Osteocyte (in vitro differentiated cells): ENCODE results near the gene LRIT2. TPM values are rescaled to one million over a fixed set of nuclear protein-coding genes. Genes with fewer than 3 reads are reported as not detected.
A peak's percentile ranks its signal among the peaks of the same experiment; 100 is the strongest.

ENCODE experiments used
- DNase-seq: peaks from one replicate; pipeline ENCODE4 v3.0.0; 2021; ENCODE audit warnings: mixed read lengths; ENCODE audit not compliant: unreplicated experiment; ENCODE audit errors: extremely low spot score
- H3K27ac Mint-ChIP-seq: one replicate; pipeline ENCODE4 v1.8.0; 2021; ENCODE audit warnings: mild to moderate bottlenecking, mixed read lengths; ENCODE audit not compliant: unreplicated experiment
- H3K27me3 Mint-ChIP-seq: one replicate; pipeline ENCODE4 v1.8.0; 2021; ENCODE audit warnings: mixed read lengths; ENCODE audit not compliant: unreplicated experiment
- H3K36me3 Mint-ChIP-seq: one replicate; pipeline ENCODE4 v1.8.0; 2021; ENCODE audit warnings: mixed read lengths; ENCODE audit not compliant: unreplicated experiment
- H3K4me1 Mint-ChIP-seq: one replicate; pipeline ENCODE4 v1.8.0; 2021; ENCODE audit warnings: mixed read lengths; ENCODE audit not compliant: unreplicated experiment
- H3K4me3 Mint-ChIP-seq: one replicate; pipeline ENCODE4 v1.8.0; 2021; ENCODE audit warnings: mild to moderate bottlenecking, moderate library complexity, mixed read lengths; ENCODE audit not compliant: unreplicated experiment
- H3K9me3 Mint-ChIP-seq: one replicate; pipeline ENCODE4 v1.8.0; 2021; ENCODE audit warnings: mixed read lengths; ENCODE audit not compliant: unreplicated experiment
- CTCF ChIP-seq: fragments of 200-600 bp; sonication (generic); IDR thresholded peaks from 2 replicates; pipeline ENCODE4 v1.5.0; 2021; ENCODE audit warnings: antibody characterized with exemption, mild to moderate bottlenecking, moderate library complexity
- total RNA-seq: library from RNA; stranded (reverse); gene quantifications from 2 replicates; pipeline ENCODE4 v1.2.1, GENCODE V29; 2021

LRIT2 gene
- total RNA-seq, 1 donor from 2014 or later: not detected

DNA sequence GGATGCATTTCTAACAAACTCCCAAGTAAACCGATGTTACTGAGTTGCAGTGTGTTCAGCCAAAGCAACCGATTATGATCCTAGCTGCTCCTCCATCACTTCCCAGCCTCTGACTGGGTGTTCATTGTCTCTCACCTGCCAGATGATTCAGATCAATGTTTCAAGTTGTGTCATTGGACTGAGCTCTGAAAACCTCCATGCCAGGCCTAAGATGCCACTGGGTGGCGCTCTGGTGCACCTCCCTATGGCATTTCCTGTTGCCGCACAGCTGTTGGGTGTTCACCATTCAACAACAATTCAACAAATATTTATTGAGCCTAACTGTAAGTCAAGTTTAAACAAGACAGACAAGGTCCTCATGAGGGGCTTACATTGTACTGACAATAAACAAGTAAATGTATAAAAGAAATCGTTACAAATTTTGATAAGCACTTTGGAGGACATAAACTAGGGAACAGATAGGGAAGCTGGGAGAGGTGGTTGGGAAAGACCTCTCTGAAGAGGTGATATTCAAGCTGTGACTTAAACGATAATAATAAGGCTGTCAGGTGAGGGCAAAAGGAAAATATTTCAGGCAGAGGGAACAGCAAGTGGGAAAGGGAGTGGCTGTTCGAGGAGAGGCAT, 42.3 kb upstream of the LRIT2 start:
- TF ChIP-seq CTCF: peak; percentile 58
- no peaks in the 10 kb centered on the region for H3K36me3 Mint-ChIP-seq
- peaks cover 15% of the 10 kb centered on the region for H3K27me3 Mint-ChIP-seq
- no peak overlapping the region for H3K27ac Mint-ChIP-seq
- no peaks in the 10 kb centered on the region for H3K9me3 Mint-ChIP-seq
- peak; percentile 82 for DNase-seq
- H3K4me3 Mint-ChIP-seq: no peak overlapping the region
- no peaks in the 10 kb centered on the region for H3K4me1 Mint-ChIP-seq

DNA sequence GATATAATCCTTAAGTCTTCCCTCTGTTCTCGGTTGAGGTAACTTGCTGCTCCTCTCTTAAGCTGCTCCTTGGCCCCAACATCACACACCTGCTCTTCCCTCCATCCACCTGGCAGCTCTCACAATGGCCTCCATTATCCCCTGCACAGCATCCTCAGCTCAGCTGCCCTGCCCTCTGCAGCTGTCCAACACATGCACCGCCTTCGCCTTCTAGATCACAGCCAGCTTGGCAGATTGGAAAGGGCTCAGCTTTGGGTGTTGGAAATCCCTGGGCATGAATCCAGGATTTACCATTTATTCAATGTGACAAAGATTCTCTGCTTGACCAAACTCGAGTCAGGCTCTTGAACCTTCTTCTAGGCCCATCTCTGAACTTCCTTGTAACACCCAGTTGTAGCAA, 40.1 kb upstream of the LRIT2 start:
- Mint-ChIP-seq H3K36me3 (no peaks in the 10 kb centered on the region), H3K4me3 (no peak overlapping the region), H3K27ac (no peak overlapping the region), H3K9me3 (no peaks in the 10 kb centered on the region), H3K27me3 (peaks cover 8% of the 10 kb centered on the region), H3K4me1 (no peaks in the 10 kb centered on the region)
- no peak for TF ChIP-seq CTCF
- peak; percentile 40 for DNase-seq

DNA sequence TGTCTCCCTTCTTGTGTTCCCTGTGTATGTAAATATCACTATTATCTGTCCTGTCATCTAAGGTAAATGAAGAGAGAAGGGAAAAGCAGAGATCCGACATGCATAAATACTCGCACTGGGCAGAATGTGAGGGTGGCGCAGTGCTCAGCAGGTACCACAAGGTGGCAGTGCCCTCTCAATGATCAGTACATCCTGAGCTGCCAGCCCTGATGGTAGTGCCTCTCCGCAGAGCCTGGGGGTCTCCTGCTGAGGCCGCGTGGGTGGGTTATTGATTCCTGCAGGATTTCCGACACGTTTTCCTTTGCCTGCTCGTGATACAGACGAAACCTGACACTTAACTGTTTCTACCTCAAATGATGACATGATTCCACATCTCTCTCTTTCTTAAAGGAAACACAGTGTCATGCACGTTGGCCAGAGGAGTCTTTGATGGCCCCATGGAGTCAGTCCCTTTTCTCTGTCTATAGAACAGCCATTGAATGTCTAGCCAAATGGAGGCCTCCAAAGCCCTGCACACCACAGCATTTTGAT, 39.3 kb upstream of the LRIT2 start:
- DNase-seq: peak; percentile 87

DNA sequence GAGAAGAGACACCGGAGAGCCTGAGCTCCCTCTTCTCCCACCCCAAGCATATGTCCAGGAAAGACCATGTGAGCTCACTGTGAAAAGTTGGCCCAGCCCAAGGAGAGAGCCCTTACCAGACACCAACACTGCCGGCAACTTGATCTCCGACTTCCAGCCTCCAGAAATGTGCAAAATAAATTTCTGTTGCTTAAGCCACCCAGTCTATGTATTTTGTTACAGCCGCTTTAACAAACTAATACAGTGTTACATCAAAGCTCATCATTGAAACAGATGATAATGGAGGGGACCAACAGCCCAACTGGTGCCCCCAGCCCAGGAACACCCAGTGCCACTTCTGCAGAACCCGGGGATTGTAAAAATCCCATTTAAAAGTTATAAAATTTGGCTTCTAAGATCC, 38.4 kb upstream of the LRIT2 start:
- no peaks in the 10 kb centered on the region for H3K9me3 Mint-ChIP-seq
- H3K4me3 Mint-ChIP-seq: no peak overlapping the region
- DNase-seq: peak; percentile 64
- no peak overlapping the region for H3K27ac Mint-ChIP-seq
- peaks cover 6% of the 10 kb centered on the region for H3K27me3 Mint-ChIP-seq
- TF ChIP-seq CTCF: no peak
- H3K4me1 Mint-ChIP-seq: no peaks in the 10 kb centered on the region
- no peaks in the 10 kb centered on the region for H3K36me3 Mint-ChIP-seq

More for the DNA sequence above, 39.3 kb upstream of the LRIT2 start:
- no peak overlapping the region for H3K27ac Mint-ChIP-seq
- H3K9me3 Mint-ChIP-seq: no peaks in the 10 kb centered on the region
- no peaks in the 10 kb centered on the region for H3K4me1 Mint-ChIP-seq
- peak; percentile 97 for TF ChIP-seq CTCF
- no peak overlapping the region for H3K4me3 Mint-ChIP-seq
- no peaks in the 10 kb centered on the region for H3K36me3 Mint-ChIP-seq
- H3K27me3 Mint-ChIP-seq: peaks cover 8% of the 10 kb centered on the region

DNA sequence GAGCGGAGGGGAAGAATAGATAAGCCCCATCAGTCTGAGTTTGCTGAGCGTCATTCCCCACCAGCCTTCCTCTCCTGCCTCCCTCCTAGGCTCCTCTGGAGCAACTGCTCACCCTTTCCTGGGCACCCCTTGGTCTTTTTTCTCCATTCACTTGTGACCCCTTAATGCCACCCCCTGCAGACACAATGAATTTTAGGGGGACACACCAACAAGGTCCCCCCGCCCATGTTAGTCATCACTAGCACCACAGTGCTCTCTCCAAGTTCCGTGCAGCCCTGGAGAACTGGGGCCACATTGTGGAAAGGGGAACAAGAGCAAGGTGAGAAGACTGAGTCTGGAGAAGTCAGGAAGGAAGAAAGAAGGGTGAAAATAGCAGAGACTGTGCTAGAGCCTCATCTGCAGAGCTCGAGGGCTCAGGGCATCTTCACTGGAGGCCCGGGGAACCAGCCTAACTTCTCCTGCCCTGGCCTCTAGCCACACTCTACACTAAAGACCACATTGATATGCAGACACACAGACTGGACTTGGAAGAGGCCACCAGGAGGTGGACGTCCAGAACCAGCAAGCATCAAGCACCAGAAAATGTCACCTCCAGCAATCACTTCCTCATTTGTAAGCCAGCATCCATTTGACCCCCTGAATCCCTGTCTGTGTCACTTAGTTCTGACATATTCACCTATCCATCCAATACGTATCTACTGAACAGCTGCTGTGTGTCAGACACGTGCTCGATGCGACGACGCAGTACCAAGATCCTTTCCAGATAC, 37.0 kb upstream of the LRIT2 start:
- no peaks in the 10 kb centered on the region for H3K36me3 Mint-ChIP-seq
- no peak for TF ChIP-seq CTCF
- no peaks in the 10 kb centered on the region for H3K9me3 Mint-ChIP-seq
- H3K4me3 Mint-ChIP-seq: no peak overlapping the region
- no peaks in the 10 kb centered on the region for H3K4me1 Mint-ChIP-seq
- H3K27me3 Mint-ChIP-seq: peaks cover 2% of the 10 kb centered on the region
- DNase-seq: peak; percentile 65
- no peak overlapping the region for H3K27ac Mint-ChIP-seq
